H1 (cell line): ENCODE data around the gene TGOLN2. TPM values are rescaled to one million over a fixed set of nuclear protein-coding genes. Genes with fewer than 3 reads are reported as not detected.

Experiments used
- CTCF ChIA-PET: fragments of 300-600 bp; sonication (Branson Sonifier 250); formaldehyde crosslinking; loops from one replicate; lab custom pipeline; 2021; ENCODE audit not compliant: partially characterized antibody; lab: Charles Lee
- POLR2A ChIA-PET: fragments of 300-600 bp; sonication (Branson Sonifier 250); formaldehyde crosslinking; loops from one replicate; lab custom pipeline; 2021; ENCODE audit warnings: inconsistent platforms; ENCODE audit not compliant: partially characterized antibody; lab: Charles Lee
- DNase-seq, 2 experiments: peaks; one replicate each; pipeline versions ENCODE4 v3.0.0 to v3.0.0-alpha.2; 2010 to 2022; ENCODE audit warnings: low spot score in 2 of 2, low read depth in 1 of 2, mixed read lengths in 1 of 2
- FAIRE-seq: peaks from 2 replicates; lab custom pipeline; 2011; peaks lifted over from hg19 to GRCh38; lab: Jason Lieb, UNC
- H2AFZ ChIP-seq: 2 replicates; pipeline ENCODE4 v1.8.1; 2012; ENCODE audit warnings: low read length, inconsistent platforms
- H2AK5ac ChIP-seq: 2 replicates; pipeline ENCODE4 v1.6.1; 2013; ENCODE audit warnings: low read depth, low read length
- H2BK120ac ChIP-seq: replicated peaks from 2 replicates; pipeline ENCODE3; 2013; ENCODE audit warnings: low read depth, low read length, inconsistent platforms
- H2BK12ac ChIP-seq: 2 replicates; pipeline ENCODE4 v1.6.1; 2013; ENCODE audit warnings: low read depth, low read length
- H2BK15ac ChIP-seq: 2 replicates; pipeline ENCODE4 v1.6.1; 2013; ENCODE audit warnings: low read length
- H2BK20ac ChIP-seq: 2 replicates; pipeline ENCODE4 v1.6.1; 2013; ENCODE audit warnings: low read length
- H2BK5ac ChIP-seq: 2 replicates; pipeline ENCODE4 v1.6.1; 2013; ENCODE audit warnings: low read depth, low read length
- H3K14ac ChIP-seq: 2 replicates; pipeline ENCODE4 v1.6.1; 2013; ENCODE audit warnings: inconsistent platforms; ENCODE audit not compliant: insufficient read length
- H3K18ac ChIP-seq: 2 replicates; pipeline ENCODE4 v1.6.1; 2013; ENCODE audit warnings: low read length; ENCODE audit errors: extremely low read depth
- H3K23ac ChIP-seq: 2 replicates; pipeline ENCODE4 v1.6.1; 2013; ENCODE audit warnings: inconsistent platforms; ENCODE audit not compliant: insufficient read length
- H3K23me2 ChIP-seq: 2 replicates; pipeline ENCODE4 v1.6.1; 2013; ENCODE audit warnings: low read depth, low read length
- H3K27ac ChIP-seq: 2 replicates; pipeline ENCODE4 v1.6.1; 2011; ENCODE audit warnings: low read depth, low read length, inconsistent platforms
- H3K27me3 ChIP-seq, 4 experiments: replicated peaks in 1 of 4; 1 replicate in 1 of 4; 2 replicates in 3 of 4; pipeline versions ENCODE4 v1.6.1 to v1.8.1; 2011 to 2013; ENCODE audit warnings: low read length in 3 of 4, mild to moderate bottlenecking in 3 of 4, inconsistent platforms in 2 of 4, mixed read lengths in 2 of 4, moderate library complexity in 1 of 4; ENCODE audit not compliant: control insufficient read depth in 3 of 4, insufficient read depth in 3 of 4; ENCODE audit errors: extremely low read depth in 1 of 4
- H3K36me3 ChIP-seq, 4 experiments: 2 replicates each; pipeline versions ENCODE4 v1.6.1 to v1.8.1; 2011 to 2013; ENCODE audit warnings: mild to moderate bottlenecking in 4 of 4, low read length in 3 of 4, moderate library complexity in 2 of 4, control low read depth in 1 of 4, inconsistent platforms in 1 of 4; ENCODE audit not compliant: insufficient read depth in 4 of 4, control insufficient read depth in 2 of 4
- H3K4ac ChIP-seq: replicated peaks from 2 replicates; pipeline ENCODE3; 2013; ENCODE audit warnings: low read length, low read depth, mixed read lengths, inconsistent platforms; ENCODE audit not compliant: insufficient read length
- H3K4me1 ChIP-seq, 4 experiments: replicated peaks in 1 of 4; 1 replicate in 1 of 4; 2 replicates in 3 of 4; pipeline versions ENCODE4 v1.6.1 to v1.8.1; 2011 to 2013; ENCODE audit warnings: low read length in 3 of 4, inconsistent platforms in 2 of 4, mixed read lengths in 1 of 4; ENCODE audit not compliant: insufficient read depth in 4 of 4, control insufficient read depth in 3 of 4
- H3K4me2 ChIP-seq, 2 experiments: 2 replicates each; pipeline versions ENCODE4 v1.6.1 to v1.8.1; 2011 to 2013; ENCODE audit warnings: low read depth in 2 of 2, low read length in 2 of 2, control low read depth in 1 of 2, inconsistent platforms in 1 of 2, mild to moderate bottlenecking in 1 of 2; ENCODE audit not compliant: insufficient read depth in 1 of 2
- H3K4me3 ChIP-seq, 4 experiments: fragments of 200-600, 300-600 bp in 1 of 4; sonication (generic), shearing (Covaris generic), sonication (Bioruptor Twin) in 1 of 4; 2 replicates each; pipeline versions ENCODE4 v1.5.1 to v1.8.1; 2011 to 2016; ENCODE audit warnings: low read length in 4 of 4, low read depth in 3 of 4, control low read depth in 2 of 4, inconsistent platforms in 2 of 4, mild to moderate bottlenecking in 2 of 4, mixed read lengths in 1 of 4, moderate library complexity in 1 of 4; ENCODE audit not compliant: insufficient read depth in 2 of 4; ENCODE audit errors: extremely low read depth in 1 of 4
- H3K56ac ChIP-seq: replicated peaks from 2 replicates; pipeline ENCODE3; 2013; ENCODE audit warnings: low read depth, mild to moderate bottlenecking, mixed read lengths, low read length, inconsistent platforms; ENCODE audit not compliant: insufficient read length
- H3K79me1 ChIP-seq: 2 replicates; pipeline ENCODE4 v1.6.1; 2013; ENCODE audit warnings: low read depth, low read length, control low read depth
- H3K79me2 ChIP-seq, 2 experiments: 2 replicates each; pipeline versions ENCODE4 v1.6.1 to v1.8.1; 2012 to 2013; ENCODE audit warnings: low read length in 2 of 2, mild to moderate bottlenecking in 2 of 2, inconsistent platforms in 1 of 2; ENCODE audit not compliant: insufficient read depth in 2 of 2, control insufficient read depth in 1 of 2
- H3K9ac ChIP-seq, 4 experiments: replicated peaks in 1 of 4; 1 replicate in 1 of 4; 2 replicates in 3 of 4; pipeline versions ENCODE4 v1.6.1 to v1.8.1; 2011 to 2013; ENCODE audit warnings: low read depth in 3 of 4, low read length in 3 of 4, control low read depth in 2 of 4, mild to moderate bottlenecking in 2 of 4, moderate library complexity in 2 of 4, inconsistent platforms in 1 of 4; ENCODE audit errors: extremely low read depth in 1 of 4
- H3K9me3 ChIP-seq, 2 experiments: 2 replicates each; pipeline versions ENCODE4 v1.6.1 to v1.8.1; 2012 to 2013; ENCODE audit warnings: mild to moderate bottlenecking in 2 of 2, moderate library complexity in 2 of 2, control low read depth in 1 of 2, inconsistent platforms in 1 of 2, low read depth in 1 of 2, low read length in 1 of 2, mixed read lengths in 1 of 2; ENCODE audit not compliant: insufficient read depth in 2 of 2
- H4K20me1 ChIP-seq, 2 experiments: replicated peaks in 1 of 2; 2 replicates each; pipeline versions ENCODE3 to v1.8.1; 2011 to 2013; ENCODE audit warnings: inconsistent platforms in 2 of 2, low read length in 2 of 2, mild to moderate bottlenecking in 1 of 2; ENCODE audit not compliant: insufficient read depth in 2 of 2, control insufficient read depth in 1 of 2
- H4K5ac ChIP-seq: 2 replicates; pipeline ENCODE4 v1.6.1; 2013; ENCODE audit warnings: low read length, low read depth, mixed read lengths, inconsistent platforms; ENCODE audit not compliant: insufficient read length
- H4K8ac ChIP-seq: 2 replicates; pipeline ENCODE4 v1.8.0; 2013; ENCODE audit warnings: mild to moderate bottlenecking, moderate library complexity, low read length, inconsistent platforms; ENCODE audit not compliant: insufficient read depth; ENCODE audit errors: extremely low read depth
- H4K91ac ChIP-seq: replicated peaks from 2 replicates; pipeline ENCODE3; 2013; ENCODE audit warnings: low read length, mixed read lengths, inconsistent platforms; ENCODE audit not compliant: insufficient read length
- CBX8 ChIP-seq: fragments of 300-800, 300-1000 bp; sonication (generic); IDR thresholded peaks from 2 replicates; pipeline ENCODE4 v1.7.1; 2016; ENCODE audit warnings: low read depth, low read length, borderline replicate concordance
- RBBP5 ChIP-seq: IDR thresholded peaks from 2 replicates; pipeline ENCODE4 v1.7.1; 2012; ENCODE audit warnings: low read depth, mild to moderate bottlenecking, inconsistent platforms, low read length, moderate library complexity, borderline replicate concordance
- SP1 ChIP-seq: IDR thresholded peaks from 2 replicates; pipeline ENCODE4 v1.6.1; 2011; ENCODE audit warnings: low read depth, low read length
- WGBS, 2 experiments: shearing (Covaris generic) in 1 of 2; methylation state at CpG; one replicate each; pipeline versions ENCODE4 v1.1.6 to v1.1.7; 2013 to 2015; ENCODE audit warnings: low lambda C conversion rate in 2 of 2, mixed read lengths in 2 of 2, inconsistent platforms in 1 of 2, low coverage in 1 of 2, missing lambda C conversion rate in 1 of 2; ENCODE audit not compliant: insufficient replicate concordance in 2 of 2, insufficient coverage in 1 of 2, insufficient read length in 1 of 2; ENCODE audit errors: extremely low coverage in 1 of 2, missing lambda C conversion rate in 1 of 2; 5-methylcytosine and 5-hydroxymethylcytosine counted together
- polyA plus RNA-seq, 7 experiments: library from polyadenylated mRNA; depleted of rRNA in 3 of 7; stranded (reverse) in 5 of 7; unstranded in 2 of 7; fragments of >200 nt in 5 of 7; fragments of 200-250 nt in 2 of 7; gene quantifications; 1 replicate in 5 of 7; 2 replicates in 1 of 7; 4 replicates in 1 of 7; pipeline versions ENCODE4 v1.2.1 to v1.2.3, GENCODE V29; 2011 to 2013; ENCODE audit warnings: missing spikeins in 2 of 7, mixed read lengths in 2 of 7
- total RNA-seq: library from RNA; stranded (reverse); fragmentation: NEBNext Ultra II Directional; extraction: Animal tissue kit (Norgen Biotek cat#: 25700); gene quantifications from 2 replicates; pipeline ENCODE4 v1.2.1, GENCODE V29; 2021

TGOLN2 gene
- total and polyA plus RNA-seq, 2 of the 8 experiments (the other 6 are each of a cell fraction or from before 2014, with no cell fraction given) = 33.9 to 38.9 TPM

- ChIA-PET POLR2A (no interaction called here), CTCF (no interaction called here)
- Histone ChIP-seq H2AK5ac (no peak overlapping the region), H3K9me3 (no peaks in the 10 kb centered on the region; a peak in 2 of 4 replicates), H3K27ac (no peak overlapping the region), H3K14ac (no peak overlapping the region), H2AFZ (no peak overlapping the region), H3K23ac (no peak overlapping the region), H3K9ac (no peak overlapping the region), H3K4me3 (no peak overlapping the region), H3K4me1 (peaks cover 0 to 4% (median 0%) of the 10 kb centered on the region in 4 experiments; a peak in 1 of 7 replicates), H3K79me1 (no peaks in the 10 kb centered on the region), H3K18ac (no peak overlapping the region), H2BK120ac (no peak overlapping the region), H2BK12ac (no peak overlapping the region), H3K56ac (no peak overlapping the region), H3K23me2 (no peaks in the 10 kb centered on the region), H3K4me2 (no peak overlapping the region), H2BK5ac (no peak overlapping the region), H2BK15ac (no peak overlapping the region), H2BK20ac (no peak overlapping the region), H4K20me1 (no peaks in the 10 kb centered on the region), H3K27me3 (no peaks in the 10 kb centered on the region), H3K79me2 (no peaks in the 10 kb centered on the region), H4K91ac (no peak overlapping the region), H3K4ac (no peak overlapping the region), H4K8ac (no peak overlapping the region), H4K5ac (no peak overlapping the region), H3K36me3 (no peaks in the 10 kb centered on the region)
- DNase-seq = no peak
- no peak for FAIRE-seq
- WGBS, 2 experiments = 50% methylated on average over 2 of the region's 2 CpGs; no CpG with 5 or more reads in 1 of the 2 experiments
- TF ChIP-seq RBBP5 = no peak
- TF ChIP-seq CBX8 = no peak
- TF ChIP-seq SP1 = no peak
Measured at GRCh38 chr2:85334928-85335327, 7.1 kb upstream of the TGOLN2 start.
